HG03442 (cell line): ENCODE data around the gene EXOSC6.
"Not testable (repeated sequence)": the region's sequence is repeated elsewhere in the genome, so short reads cannot be mapped to it uniquely, and the experiment has no call there.

ENCODE experiments used
- ATAC-seq: cut with Tn5 transposase; IDR thresholded peaks from one replicate; pipeline ENCODE4 v1.9.1; 2021; ENCODE audit warnings: mild to moderate bottlenecking, moderate library complexity; ENCODE audit not compliant: unreplicated experiment

EXOSC6 gene

DNA sequence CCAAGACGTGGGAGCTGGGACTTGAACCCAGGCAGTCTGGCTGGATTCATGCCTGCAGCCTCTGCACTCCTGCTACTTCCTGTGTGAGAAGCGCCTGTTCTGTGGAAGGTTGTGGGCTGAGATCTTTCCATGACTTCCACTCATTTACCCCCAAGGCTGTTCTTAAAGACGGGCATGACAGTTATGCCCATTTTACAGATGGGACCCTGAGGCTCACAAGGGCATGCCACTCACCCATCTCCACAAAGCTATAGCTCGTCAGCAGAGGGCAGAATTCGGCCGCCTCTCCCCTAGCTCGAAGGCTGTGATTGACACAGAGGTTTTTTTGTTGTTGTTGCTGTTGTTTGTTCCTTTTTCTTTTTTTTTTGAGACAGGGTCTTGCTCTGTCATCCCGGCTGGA, 51.7 kb downstream of the EXOSC6 start:
- ATAC-seq: not testable (repeated sequence)

DNA sequence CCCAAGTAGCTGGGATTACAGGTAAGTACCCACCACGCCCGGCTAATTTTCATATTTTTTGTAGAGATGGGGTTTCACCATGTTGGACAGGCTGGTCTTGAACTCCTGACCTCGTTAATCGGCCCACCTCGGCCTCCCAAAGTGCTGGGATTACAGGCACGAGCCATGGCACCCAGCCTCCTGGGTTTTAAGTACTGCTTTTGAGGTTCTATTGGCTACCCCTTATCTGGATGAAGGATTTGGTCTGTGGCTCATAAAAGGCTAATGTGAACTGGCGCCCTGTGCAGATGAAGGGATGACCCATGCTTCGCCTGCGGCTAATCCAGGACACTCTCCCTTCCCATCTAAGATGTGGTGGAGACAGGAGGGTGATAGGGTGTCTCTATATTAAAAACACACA, 52.6 kb downstream of the EXOSC6 start:
- ATAC-seq: not testable (repeated sequence)

- not testable (repeated sequence) for ATAC-seq
These were observed 53.1 kb downstream of the EXOSC6 start for GRCh38 chr16:70198666-70199065.

DNA sequence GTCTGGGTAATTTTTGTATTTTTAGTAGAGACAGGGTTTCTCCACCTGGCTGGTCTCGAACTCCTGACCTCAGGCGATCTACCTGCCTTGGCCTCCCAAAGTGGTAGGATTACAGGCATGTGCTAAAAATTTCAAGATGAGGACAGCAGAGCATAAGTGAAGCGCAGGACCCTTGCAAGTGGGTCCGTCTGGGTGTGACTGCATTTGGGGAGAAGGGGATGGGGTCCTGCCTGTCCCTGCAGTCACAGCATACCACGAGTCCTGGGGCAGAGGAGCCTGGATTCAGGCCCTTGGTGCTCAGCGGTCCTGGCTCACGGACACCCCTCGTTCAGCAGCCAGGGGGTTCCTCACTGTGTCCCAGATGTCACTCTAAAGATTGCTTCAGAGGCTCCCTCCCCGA, 53.5 kb downstream of the EXOSC6 start:
- not testable (repeated sequence) for ATAC-seq

- ATAC-seq: not testable (repeated sequence)
These were observed 54.1 kb downstream of the EXOSC6 start for GRCh38 chr16:70197611-70198010.
